PC-9 (cell line): Measurements from ENCODE around the gene MYCBPAP. TPM values are rescaled to one million over a fixed set of nuclear protein-coding genes. Genes with fewer than 3 reads are reported as not detected.
"Not testable (repeated sequence)": the region's sequence is repeated elsewhere in the genome, so short reads cannot be mapped to it uniquely, and the experiment has no call there.

Experiments used
- BruUV-seq: library from RNA; stranded (reverse); fragments of 400-500 nt; replicated peaks from 2 replicates; lab custom pipeline; 2021; lab: Mats Ljungman, UMichigan
- CTCF ChIA-PET: fragments of 300-600 bp; sonication (Branson Sonifier 250); formaldehyde crosslinking; loops from one replicate; lab custom pipeline; 2022; ENCODE audit warnings: antibody characterized with exemption; lab: Charles Lee
- POLR2A ChIA-PET: fragments of 300-600 bp; sonication (Branson Sonifier 250); formaldehyde crosslinking; loops from one replicate; lab custom pipeline; 2022; ENCODE audit warnings: antibody characterized with exemption; ENCODE audit not compliant: unreplicated experiment; lab: Charles Lee
- DNase-seq, 2 experiments: peaks; one replicate each; pipeline versions ENCODE4 v3.0.0 to v3.0.0-alpha.2; 2015 to 2022; ENCODE audit warnings: mixed read lengths in 1 of 2
- H2AFZ ChIP-seq: fragments of 200-600 bp; sonication (generic); 2 replicates; pipeline ENCODE4 v1.8.1; 2017; ENCODE audit warnings: antibody characterized with exemption
- H3F3A ChIP-seq: fragments of 200-600 bp; sonication (generic); 2 replicates; pipeline ENCODE4 v1.8.1; 2017; ENCODE audit warnings: antibody characterized with exemption, mild to moderate bottlenecking, low read depth; ENCODE audit not compliant: insufficient read depth
- H3K27ac ChIP-seq: fragments of 200-600 bp; sonication (generic); 2 replicates; pipeline ENCODE4 v1.6.1; 2016; ENCODE audit warnings: mixed run types
- H3K27me3 ChIP-seq: fragments of 200-600 bp; sonication (generic); 2 replicates; pipeline ENCODE4 v1.6.1; 2016; ENCODE audit warnings: low read depth, mixed run types; ENCODE audit not compliant: insufficient read depth
- H3K36me3 ChIP-seq: fragments of 200-600 bp; sonication (generic); 2 replicates; pipeline ENCODE4 v1.6.1; 2016; ENCODE audit warnings: low read depth, mixed run types
- H3K4me1 ChIP-seq: fragments of 200-600 bp; sonication (generic); replicated peaks from 2 replicates; pipeline ENCODE4 v1.6.1; 2016; ENCODE audit warnings: mixed run types; ENCODE audit not compliant: insufficient read depth
- H3K4me2 ChIP-seq: fragments of 200-600 bp; sonication (generic); 2 replicates; pipeline ENCODE4 v1.6.1; 2017; ENCODE audit warnings: mixed run types
- H3K4me3 ChIP-seq: fragments of 200-600 bp; sonication (generic); 2 replicates; pipeline ENCODE4 v1.6.1; 2016; ENCODE audit warnings: mixed run types
- H3K79me2 ChIP-seq: fragments of 200-600 bp; sonication (generic); 2 replicates; pipeline ENCODE4 v1.6.1; 2017; ENCODE audit warnings: low read depth, mixed run types
- H3K9me2 ChIP-seq: fragments of 200-600 bp; sonication (generic); 2 replicates; pipeline ENCODE4 v1.8.1; 2017; ENCODE audit warnings: mild to moderate bottlenecking; ENCODE audit not compliant: insufficient read depth
- H3K9me3 ChIP-seq: fragments of 200-600 bp; sonication (generic); 2 replicates; pipeline ENCODE4 v1.8.1; 2016; ENCODE audit warnings: low read depth; ENCODE audit not compliant: insufficient read depth
- H4K20me1 ChIP-seq: fragments of 200-600 bp; sonication (generic); 2 replicates; pipeline ENCODE4 v1.8.1; 2017; ENCODE audit not compliant: insufficient read depth
- CTCF ChIP-seq: fragments of 200-600 bp; sonication (generic); conservative IDR thresholded peaks from 2 replicates; pipeline ENCODE4 v1.6.1; 2017; ENCODE audit warnings: mixed run types, antibody characterized with exemption, mild to moderate bottlenecking, moderate library complexity
- EZH2 ChIP-seq: fragments of 200-600 bp; sonication (generic); IDR thresholded peaks from 2 replicates; pipeline ENCODE4 v1.8.0; 2017; ENCODE audit warnings: antibody characterized with exemption, low read depth
- intact Hi-C: fragments of 100-400 bp; cut with micrococcal nuclease; formaldehyde crosslinking; loops from one replicate; pipeline ENCODE4 v1.10.0; 2022; ENCODE audit not compliant: unreplicated experiment
- total RNA-seq: library from RNA; stranded (reverse); gene quantifications from 2 replicates; pipeline ENCODE4 v1.2.3, GENCODE V29; 2021

MYCBPAP gene
- total RNA-seq, 1 experiment from 2014 or later, result 4.9 TPM

- peaks cover 35% of the 10 kb centered on the region; the same call in 1 of the 2 replicates for H3F3A ChIP-seq
- DNase-seq, result no peak
- H3K9me2 ChIP-seq, result no peaks in the 10 kb centered on the region
- H3K36me3 ChIP-seq, result peaks cover 8% of the 10 kb centered on the region; the same call in 1 of the 2 replicates
- H3K9me3 ChIP-seq, result no peaks in the 10 kb centered on the region
- H3K79me2 ChIP-seq, result no peaks in the 10 kb centered on the region
- intact Hi-C loops, result loop anchor here (10.0 kb wide), 2 partner anchors 199 to 379 kb away; partner anchors contain the start of genes PDK2 and TMEM92
- peaks cover 4% of the 10 kb centered on the region; the same call in 1 of the 2 replicates for H3K4me1 ChIP-seq
- no peaks in the 10 kb centered on the region for H3K27me3 ChIP-seq
- POLR2A ChIA-PET, result no interaction called here
- no peak overlapping the region for H2AFZ ChIP-seq
- BruUV-seq, result no TSS peak
- TF ChIP-seq CTCF (no peak), EZH2 (no peak)
- no peak overlapping the region for H3K27ac ChIP-seq
- H3K4me2 ChIP-seq, result no peak overlapping the region
- H4K20me1 ChIP-seq, result no peaks in the 10 kb centered on the region
- CTCF ChIA-PET, result no interaction called here
- no peak overlapping the region for H3K4me3 ChIP-seq
These were observed 34.3 kb upstream of the MYCBPAP start for GRCh38 chr17:50473901-50474300.

GRCh38 chr17:50474523-50474922 lies 33.7 kb upstream of the MYCBPAP start:
- Histone ChIP-seq H3K4me1 (peaks cover 6% of the 10 kb centered on the region), H3K9me2 (no peaks in the 10 kb centered on the region), H3K4me3 (no peak overlapping the region), H3K4me2 (no peak overlapping the region), H3K27me3 (no peaks in the 10 kb centered on the region), H3K36me3 (peaks cover 8% of the 10 kb centered on the region; the same call in 1 of the 2 replicates), H3K79me2 (no peaks in the 10 kb centered on the region), H3K27ac (no peak overlapping the region), H4K20me1 (no peaks in the 10 kb centered on the region), H3F3A (peaks cover 38% of the 10 kb centered on the region; the same call in 1 of the 2 replicates), H3K9me3 (no peaks in the 10 kb centered on the region), H2AFZ (no peak overlapping the region)
- CTCF ChIA-PET, result no interaction called here
- TF ChIP-seq CTCF (no peak), EZH2 (no peak)
- POLR2A ChIA-PET, result no interaction called here
- no peak for DNase-seq
- BruUV-seq, result no TSS peak
- intact Hi-C loops, result loop anchor here (10.0 kb wide), 2 partner anchors 200 to 380 kb away; partner anchors contain the start of genes PDK2 and TMEM92

- Histone ChIP-seq H4K20me1 (no peaks in the 10 kb centered on the region), H3K4me2 (no peak overlapping the region), H3K27ac (no peak overlapping the region), H3K9me3 (no peaks in the 10 kb centered on the region), H3K9me2 (no peaks in the 10 kb centered on the region), H3K4me1 (peaks cover 14% of the 10 kb centered on the region), H3K27me3 (no peaks in the 10 kb centered on the region), H3K36me3 (peaks cover 8% of the 10 kb centered on the region; the same call in 1 of the 2 replicates), H3K4me3 (no peak overlapping the region), H3K79me2 (peaks cover 8% of the 10 kb centered on the region), H3F3A (peaks cover 44% of the 10 kb centered on the region), H2AFZ (no peak overlapping the region)
- CTCF ChIA-PET, result no interaction called here
- no peak for TF ChIP-seq EZH2
- no peak for TF ChIP-seq CTCF
- POLR2A ChIA-PET, result no interaction called here
- BruUV-seq, result no TSS peak
- intact Hi-C loops, result loop anchor here (10.0 kb wide), 2 partner anchors 201 to 381 kb away; partner anchors contain the start of genes PDK2 and TMEM92
- no peak for DNase-seq
These were observed 32.9 kb upstream of the MYCBPAP start for GRCh38 chr17:50475362-50475761.

GRCh38 chr17:50475775-50476544 lies 32.3 kb upstream of the MYCBPAP start:
- H3K4me2 ChIP-seq, H4K20me1 ChIP-seq, H3K9me3 ChIP-seq, BruUV-seq, H3K27ac ChIP-seq, H3K27me3 ChIP-seq, H3K4me3 ChIP-seq, H3K9me2 ChIP-seq, H3K36me3 ChIP-seq, POLR2A ChIA-PET, DNase-seq, H2AFZ ChIP-seq: not testable (repeated sequence)
- peaks cover 11% of the 10 kb centered on the region for H3K79me2 ChIP-seq
- peaks cover 49% of the 10 kb centered on the region for H3F3A ChIP-seq
- intact Hi-C loops, result loop anchor here (10.0 kb wide), 2 partner anchors 201 to 381 kb away; partner anchors contain the start of genes PDK2 and TMEM92
- CTCF ChIA-PET, result interaction anchor here (0.6 kb wide), 1 partner anchor 276 kb away, joined by 7 read pairs; no protein-coding TSS in a partner anchor
- H3K4me1 ChIP-seq, result peaks cover 20% of the 10 kb centered on the region
